ENCODE results near the gene CCNJL. TPM values are rescaled to one million over a fixed set of nuclear protein-coding genes. Genes with fewer than 3 reads are reported as not detected.

CCNJL gene
- polyA plus RNA-seq, 1 donor (not counting 4 experiments of a cell fraction or from before 2014, with no cell fraction given) = 1.6 TPM

- DNase-seq (ENCODE audit: low read depth, low spot score) (peak; percentile 68), FAIRE-seq (no peak)
- dilution Hi-C loops (cut with MboI; ENCODE audit: extremely low pct_ligation_motif_present, low sequenced_read_pairs) = no loop called here
- Histone ChIP-seq H3K79me2 (ENCODE audit: control insufficient read depth, insufficient read depth, low read length) (no peaks in the 10 kb centered on the region), H4K20me1 (ENCODE audit: control insufficient read depth, extremely low read depth, insufficient read depth, low read length) (no peaks in the 10 kb centered on the region), H3K4me1 (ENCODE audit: control insufficient read depth, extremely low read depth, insufficient read depth, low read length) (peaks cover 27% of the 10 kb centered on the region), H3K27ac (ENCODE audit: control insufficient read depth, insufficient read depth, low read length) (no peak overlapping the region), H3K4me2 (ENCODE audit: control insufficient read depth, extremely low read depth, insufficient read depth, low read depth, low read length) (peak overlapping the region; percentile 45), H3K27me3 (ENCODE audit: control insufficient read depth, extremely low read depth, insufficient read depth, low read length) (no peaks in the 10 kb centered on the region), H3K36me3 (ENCODE audit: control insufficient read depth in 2 of 2, extremely low read depth in 1 of 2, insufficient read depth in 2 of 2, low read length in 2 of 2) (no peaks in the 10 kb centered on the region), H3K4me3 (ENCODE audit: control insufficient read depth in 2 of 3, extremely low read depth in 1 of 3, insufficient read depth in 2 of 3, low read depth in 1 of 3, low read length in 3 of 3) (no peak overlapping the region), H3K9ac (ENCODE audit: control insufficient read depth, extremely low read depth, insufficient read depth, low read length) (peak overlapping the region; percentile 9), H2AFZ (ENCODE audit: control insufficient read depth, low read length) (peak overlapping the region; percentile 30), H3K9me3 (ENCODE audit: control insufficient read depth, low read depth, low read length) (no peaks in the 10 kb centered on the region), H3K9me1 (ENCODE audit: control insufficient read depth, extremely low read depth, insufficient read depth, low read length) (no peaks in the 10 kb centered on the region)
- TF ChIP-seq EZH2 (IDR thresholded peaks at IDR 0.05; ENCODE audit: low read length) (no peak), CTCF (optimal IDR thresholded peaks at IDR 0.05 in 1 of 3, IDR thresholded peaks at IDR 0.05 in 1 of 3, conservative IDR thresholded peaks at IDR 0.05 in 1 of 3; ENCODE audit: extremely low read depth in 1 of 3, insufficient read depth in 2 of 3, low read length in 3 of 3) (peak in 1 of 3 experiments; percentile 52)
These were observed 22.6 kb downstream of the CCNJL start for GRCh38 chr5:160289721-160290120.

GRCh38 chr5:160289356-160289651 lies 23.1 kb downstream of the CCNJL start:
- H2AFZ ChIP-seq (ENCODE audit: control insufficient read depth, low read length) = no peak overlapping the region
- peaks cover 27% of the 10 kb centered on the region for H3K4me1 ChIP-seq (ENCODE audit: control insufficient read depth, extremely low read depth, insufficient read depth, low read length)
- peak overlapping the region; percentile 9 for H3K9ac ChIP-seq (ENCODE audit: control insufficient read depth, extremely low read depth, insufficient read depth, low read length)
- peak overlapping the region; percentile 26 for H3K27ac ChIP-seq (ENCODE audit: control insufficient read depth, insufficient read depth, low read length)
- H3K79me2 ChIP-seq (ENCODE audit: control insufficient read depth, insufficient read depth, low read length) = no peaks in the 10 kb centered on the region
- H4K20me1 ChIP-seq (ENCODE audit: control insufficient read depth, extremely low read depth, insufficient read depth, low read length) = no peaks in the 10 kb centered on the region
- DNase-seq (ENCODE audit: low read depth, low spot score) (no peak), FAIRE-seq (no peak)
- H3K4me2 ChIP-seq (ENCODE audit: control insufficient read depth, extremely low read depth, insufficient read depth, low read depth, low read length) = peak overlapping the region; percentile 45
- no peaks in the 10 kb centered on the region for H3K9me1 ChIP-seq (ENCODE audit: control insufficient read depth, extremely low read depth, insufficient read depth, low read length)
- no peaks in the 10 kb centered on the region for H3K27me3 ChIP-seq (ENCODE audit: control insufficient read depth, extremely low read depth, insufficient read depth, low read length)
- no peak overlapping the region for H3K4me3 ChIP-seq (ENCODE audit: control insufficient read depth in 2 of 3, extremely low read depth in 1 of 3, insufficient read depth in 2 of 3, low read depth in 1 of 3, low read length in 3 of 3)
- no peaks in the 10 kb centered on the region for H3K36me3 ChIP-seq (ENCODE audit: control insufficient read depth in 2 of 2, extremely low read depth in 1 of 2, insufficient read depth in 2 of 2, low read length in 2 of 2)
- H3K9me3 ChIP-seq (ENCODE audit: control insufficient read depth, low read depth, low read length) = no peaks in the 10 kb centered on the region
- TF ChIP-seq CTCF (optimal IDR thresholded peaks at IDR 0.05 in 1 of 3, IDR thresholded peaks at IDR 0.05 in 1 of 3, conservative IDR thresholded peaks at IDR 0.05 in 1 of 3; ENCODE audit: extremely low read depth in 1 of 3, insufficient read depth in 2 of 3, low read length in 3 of 3) (no peak), EZH2 (IDR thresholded peaks at IDR 0.05; ENCODE audit: low read length) (no peak)
- dilution Hi-C loops (cut with MboI; ENCODE audit: extremely low pct_ligation_motif_present, low sequenced_read_pairs) = no loop called here

All from keratinocyte (primary cell).